Parathyroid adenoma (tissue), 2 donors: ENCODE data around the gene GMFB.
"Not testable (repeated sequence)": the region's sequence is repeated elsewhere in the genome, so short reads cannot be mapped to it uniquely, and the experiment has no call there.

ENCODE experiments used
- H2AFZ ChIP-seq: fragments of 300-600 bp; sonication (generic); one replicate; pipeline ENCODE4 v1.7.0; 2017; ENCODE audit warnings: antibody characterized with exemption, mild to moderate bottlenecking
- H3K27ac ChIP-seq: fragments of 300-600 bp; sonication (generic); one replicate; pipeline ENCODE4 v1.7.0; 2017
- H3K27me3 ChIP-seq: fragments of 300-600 bp; sonication (generic); one replicate; pipeline ENCODE4 v1.7.0; 2017; ENCODE audit warnings: low read length; ENCODE audit not compliant: control insufficient read depth, insufficient read depth
- H3K36me3 ChIP-seq: fragments of 300-600 bp; sonication (generic); one replicate; pipeline ENCODE4 v1.7.0; 2017; ENCODE audit warnings: low read length; ENCODE audit not compliant: control insufficient read depth, insufficient read depth
- H3K4me1 ChIP-seq: fragments of 300-600 bp; sonication (generic); one replicate; pipeline ENCODE4 v1.7.0; 2017; ENCODE audit warnings: control low read depth
- H3K4me2 ChIP-seq: fragments of 300-600 bp; sonication (generic); one replicate; pipeline ENCODE4 v1.7.0; 2017; ENCODE audit warnings: low read length
- H3K4me3 ChIP-seq: fragments of 300-600 bp; sonication (generic); one replicate; pipeline ENCODE4 v1.7.0; 2017; ENCODE audit warnings: low read depth, low read length
- H3K79me2 ChIP-seq: fragments of 300-600 bp; sonication (generic); one replicate; pipeline ENCODE4 v1.7.0; 2017; ENCODE audit warnings: control low read depth
- H3K9ac ChIP-seq: fragments of 300-600 bp; sonication (generic); one replicate; pipeline ENCODE4 v1.7.0; 2017; ENCODE audit warnings: mild to moderate bottlenecking
- H3K9me3 ChIP-seq: fragments of 300-600 bp; sonication (generic); one replicate; pipeline ENCODE4 v1.7.0; 2017; ENCODE audit warnings: low read length; ENCODE audit not compliant: control insufficient read depth
- CTCF ChIP-seq: fragments of 300-600 bp; sonication (generic); IDR thresholded peaks from one replicate; pipeline ENCODE4 v1.7.0; 2017; ENCODE audit warnings: antibody characterized with exemption, mild to moderate bottlenecking
- donor health status: primary hyperparathyroidism.

GMFB gene

GRCh38 chr14:54462048-54462447 lies 26.7 kb downstream of the GMFB start:
- Histone ChIP-seq H2AFZ (no peak overlapping the region), H3K27me3 (no peaks in the 10 kb centered on the region), H3K27ac (no peak overlapping the region), H3K36me3 (no peaks in the 10 kb centered on the region), H3K9me3 (no peaks in the 10 kb centered on the region), H3K4me3 (no peak overlapping the region), H3K4me2 (no peak overlapping the region), H3K9ac (no peak overlapping the region), H3K79me2 (no peaks in the 10 kb centered on the region), H3K4me1 (no peaks in the 10 kb centered on the region)
- TF ChIP-seq CTCF, result no peak

- H3K4me3 ChIP-seq, result no peak overlapping the region
- H3K27me3 ChIP-seq, result no peaks in the 10 kb centered on the region
- no peak for TF ChIP-seq CTCF
- no peak overlapping the region for H2AFZ ChIP-seq
- H3K79me2 ChIP-seq, result no peaks in the 10 kb centered on the region
- no peak overlapping the region for H3K4me2 ChIP-seq
- no peaks in the 10 kb centered on the region for H3K4me1 ChIP-seq
- H3K27ac ChIP-seq, result no peak overlapping the region
- H3K9ac ChIP-seq, result no peak overlapping the region
- no peaks in the 10 kb centered on the region for H3K9me3 ChIP-seq
- no peaks in the 10 kb centered on the region for H3K36me3 ChIP-seq
Measured at GRCh38 chr14:54459106-54459505, 29.7 kb downstream of the GMFB start.

- H3K9ac ChIP-seq, H3K27me3 ChIP-seq, H2AFZ ChIP-seq, H3K4me1 ChIP-seq, H3K27ac ChIP-seq, H3K36me3 ChIP-seq, H3K4me3 ChIP-seq, H3K4me2 ChIP-seq, H3K79me2 ChIP-seq, H3K9me3 ChIP-seq: not testable (repeated sequence)
Measured at GRCh38 chr14:54458536-54458935, 30.2 kb downstream of the GMFB start.

GRCh38 chr14:54457609-54457996 lies 31.2 kb downstream of the GMFB start:
- no peak overlapping the region for H3K27ac ChIP-seq
- H3K27me3 ChIP-seq, result no peaks in the 10 kb centered on the region
- H3K36me3 ChIP-seq, result no peaks in the 10 kb centered on the region
- no peak for TF ChIP-seq CTCF
- no peaks in the 10 kb centered on the region for H3K79me2 ChIP-seq
- no peak overlapping the region for H3K9ac ChIP-seq
- H2AFZ ChIP-seq, result no peak overlapping the region
- H3K4me2 ChIP-seq, result no peak overlapping the region
- H3K9me3 ChIP-seq, result no peaks in the 10 kb centered on the region
- no peak overlapping the region for H3K4me3 ChIP-seq
- H3K4me1 ChIP-seq, result no peaks in the 10 kb centered on the region

GRCh38 chr14:54456820-54457608 lies 31.8 kb downstream of the GMFB start:
- not testable (repeated sequence) for H3K27ac ChIP-seq, H3K4me2 ChIP-seq, H3K79me2 ChIP-seq, H3K4me3 ChIP-seq, H3K4me1 ChIP-seq, H3K27me3 ChIP-seq, H3K9ac ChIP-seq, H3K36me3 ChIP-seq, H2AFZ ChIP-seq, H3K9me3 ChIP-seq

- Histone ChIP-seq H3K36me3 (no peaks in the 10 kb centered on the region), H3K9me3 (no peaks in the 10 kb centered on the region), H3K4me1 (no peaks in the 10 kb centered on the region), H3K9ac (peak overlapping the region; percentile 44), H3K79me2 (no peaks in the 10 kb centered on the region), H3K27ac (no peak overlapping the region), H3K4me3 (no peak overlapping the region), H2AFZ (no peak overlapping the region), H3K4me2 (no peak overlapping the region), H3K27me3 (no peaks in the 10 kb centered on the region)
- no peak for TF ChIP-seq CTCF
Measured at GRCh38 chr14:54455363-54455762, 33.4 kb downstream of the GMFB start.

GRCh38 chr14:54453990-54454389 lies 34.8 kb downstream of the GMFB start:
- not testable (repeated sequence) for H3K9me3 ChIP-seq, H3K4me3 ChIP-seq, H3K4me2 ChIP-seq, H3K27ac ChIP-seq, H3K9ac ChIP-seq, H3K4me1 ChIP-seq, H2AFZ ChIP-seq, H3K79me2 ChIP-seq, H3K27me3 ChIP-seq, H3K36me3 ChIP-seq
